Activated T-cell treated with anti-CD3 and anti-CD28 coated beads, Interleukin-2, amount 50 U/mL, for 24 hours (primary cell): Measurements from ENCODE around the gene LYAR.
A peak's percentile ranks its signal among the peaks of the same experiment; 100 is the strongest.
"Not testable (repeated sequence)": the region's sequence is repeated elsewhere in the genome, so short reads cannot be mapped to it uniquely, and the experiment has no call there.

Experiments used
- DNase-seq: peaks from one replicate; pipeline ENCODE4 v3.0.0-alpha.2; 2020
- H3K27ac Mint-ChIP-seq: 2 replicates; pipeline ENCODE4 v1.8.0; 2020; ENCODE audit warnings: mild to moderate bottlenecking, mixed read lengths
- H3K27me3 Mint-ChIP-seq: 2 replicates; pipeline ENCODE4 v1.8.0; 2020; ENCODE audit warnings: mixed read lengths
- H3K36me3 Mint-ChIP-seq: 2 replicates; pipeline ENCODE4 v1.8.0; 2020; ENCODE audit warnings: low read depth, mixed read lengths
- H3K4me1 Mint-ChIP-seq: 2 replicates; pipeline ENCODE4 v1.8.0; 2020; ENCODE audit warnings: low read depth, mixed read lengths
- H3K4me3 Mint-ChIP-seq: 2 replicates; pipeline ENCODE4 v1.8.0; 2020; ENCODE audit warnings: mild to moderate bottlenecking, moderate library complexity, mixed read lengths
- H3K9me3 Mint-ChIP-seq: 2 replicates; pipeline ENCODE4 v1.8.0; 2020; ENCODE audit warnings: mixed read lengths

The LYAR gene

DNA sequence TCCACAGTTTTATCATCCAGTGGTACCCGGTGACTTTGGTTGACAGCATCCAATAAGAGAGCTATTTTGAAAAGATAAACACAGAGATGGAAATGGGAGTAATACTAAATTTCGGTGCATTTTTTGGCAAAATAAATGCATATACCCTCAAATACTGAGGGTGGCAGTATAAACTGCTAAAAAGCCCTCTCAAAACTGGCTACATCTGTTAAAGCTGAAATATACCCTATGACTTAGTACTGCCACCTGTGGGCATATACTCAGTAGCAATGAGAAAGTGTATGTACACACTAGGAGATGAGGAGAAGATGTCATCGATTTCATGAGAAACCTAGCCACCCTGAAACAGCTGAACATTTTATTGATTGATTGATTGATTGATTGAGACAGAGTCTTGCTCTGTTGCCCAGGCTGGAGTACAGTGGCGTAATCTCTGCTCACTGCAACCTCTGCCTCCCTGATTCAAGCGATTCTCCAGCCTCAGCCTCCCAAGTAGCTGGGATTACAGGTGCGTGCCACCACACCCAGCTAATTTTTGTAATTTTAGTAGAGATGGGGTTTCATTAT is 29.7 kb downstream of the LYAR start:
- DNase-seq = no peak
- H3K27ac Mint-ChIP-seq = no peak overlapping the region

DNA sequence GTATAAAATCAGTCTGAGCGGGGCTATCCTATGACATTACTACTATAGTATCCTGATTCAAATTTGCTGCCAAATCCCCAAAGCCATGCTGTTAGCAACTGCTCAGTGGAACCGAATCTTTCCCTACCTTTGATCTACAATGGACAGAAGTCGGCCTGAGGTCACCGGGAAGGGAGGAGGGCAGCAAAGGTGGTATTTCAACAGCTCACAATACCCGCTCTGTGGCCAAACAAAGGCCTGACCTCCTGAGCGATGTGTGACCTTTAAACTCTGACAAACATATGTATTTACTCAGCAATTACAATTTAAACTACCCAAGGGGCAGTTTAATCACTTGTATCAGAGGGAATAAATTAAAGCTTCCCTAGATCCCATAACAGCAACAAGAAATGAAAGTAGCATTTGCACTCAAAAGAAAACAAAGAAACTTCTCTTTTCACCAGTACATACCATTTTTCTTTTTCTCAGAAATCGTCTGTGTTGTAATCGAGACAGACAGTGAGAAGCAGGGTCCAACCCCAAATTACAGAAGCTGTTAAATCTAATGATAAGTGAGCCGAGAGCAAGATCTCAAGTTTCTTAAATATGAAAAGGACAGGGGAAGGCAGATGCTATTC is 30.4 kb downstream of the LYAR start:
- no peaks in the 10 kb centered on the region for H3K9me3 Mint-ChIP-seq
- H3K27me3 Mint-ChIP-seq = no peaks in the 10 kb centered on the region
- H3K36me3 Mint-ChIP-seq = no peaks in the 10 kb centered on the region
- H3K4me1 Mint-ChIP-seq = peaks cover 5% of the 10 kb centered on the region
- no peak overlapping the region for H3K4me3 Mint-ChIP-seq
- no peak overlapping the region for H3K27ac Mint-ChIP-seq
- no peak for DNase-seq

More for the DNA sequence above, 29.7 kb downstream of the LYAR start:
- no peaks in the 10 kb centered on the region for H3K36me3 Mint-ChIP-seq
- peaks cover 6% of the 10 kb centered on the region for H3K4me1 Mint-ChIP-seq
- no peaks in the 10 kb centered on the region for H3K9me3 Mint-ChIP-seq
- H3K4me3 Mint-ChIP-seq = no peak overlapping the region
- no peaks in the 10 kb centered on the region for H3K27me3 Mint-ChIP-seq

DNA sequence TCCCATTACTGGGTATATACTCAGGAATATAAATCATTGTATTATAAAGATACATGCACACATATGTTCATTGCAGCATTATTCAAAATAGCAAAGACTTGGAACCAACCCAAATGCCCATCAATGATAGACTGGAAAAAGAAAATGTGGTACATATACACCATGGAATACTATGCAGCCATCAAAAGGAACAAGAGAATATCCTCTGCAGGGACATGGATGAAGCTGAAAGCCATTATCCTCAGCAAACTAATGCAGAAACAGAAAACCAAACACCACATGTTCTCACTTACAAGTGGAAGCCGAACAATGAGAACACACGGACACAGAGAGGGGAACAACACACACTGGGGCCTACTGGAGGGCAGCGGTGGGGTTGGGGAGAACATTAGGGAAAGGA is 32.2 kb downstream of the LYAR start:
- not testable (repeated sequence) for H3K27me3 Mint-ChIP-seq, H3K9me3 Mint-ChIP-seq, H3K36me3 Mint-ChIP-seq, H3K27ac Mint-ChIP-seq, DNase-seq, H3K4me1 Mint-ChIP-seq, H3K4me3 Mint-ChIP-seq

DNA sequence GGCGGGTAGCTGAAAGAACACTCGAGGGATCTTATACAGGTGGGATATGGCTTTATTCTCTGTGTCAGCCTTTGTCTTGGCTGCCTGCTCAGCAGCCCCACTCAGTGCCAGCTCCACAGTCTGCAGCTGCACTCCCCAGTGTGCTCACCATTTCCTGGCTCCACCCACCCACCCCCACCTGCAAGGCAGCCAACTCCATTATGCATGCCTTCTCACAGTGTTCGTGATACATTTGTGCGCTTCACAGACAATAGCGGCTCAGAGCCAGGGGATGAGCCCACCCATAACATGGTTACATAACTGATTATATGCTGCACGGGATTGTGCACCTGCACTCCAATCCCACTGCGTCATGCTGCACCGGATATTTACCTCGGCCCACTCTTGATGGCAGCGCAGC is 33.2 kb downstream of the LYAR start:
- no peaks in the 10 kb centered on the region for H3K27me3 Mint-ChIP-seq
- peaks cover 8% of the 10 kb centered on the region for H3K4me1 Mint-ChIP-seq
- DNase-seq = no peak
- no peak overlapping the region for H3K27ac Mint-ChIP-seq
- H3K4me3 Mint-ChIP-seq = no peak overlapping the region
- no peaks in the 10 kb centered on the region for H3K9me3 Mint-ChIP-seq
- no peaks in the 10 kb centered on the region for H3K36me3 Mint-ChIP-seq

DNA sequence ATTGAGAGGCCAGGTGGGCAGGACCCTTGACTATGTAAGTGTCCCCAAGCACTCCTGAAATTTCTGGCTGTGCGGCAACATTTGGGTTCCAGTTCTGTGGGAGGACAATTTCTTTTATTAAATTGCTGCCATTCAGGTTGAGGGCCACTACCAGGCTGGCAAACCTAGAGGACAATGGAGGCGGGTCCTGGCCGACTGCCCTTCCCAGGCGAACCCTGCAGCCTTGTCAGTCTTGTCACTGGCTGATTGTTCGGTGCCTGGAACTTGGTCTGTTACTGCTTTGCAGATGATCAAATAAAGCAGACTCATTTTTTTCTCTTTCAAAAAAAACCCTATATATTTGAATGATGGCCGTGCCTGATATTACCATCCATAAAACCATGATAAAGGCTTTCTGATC is 35.3 kb downstream of the LYAR start:
- no peaks in the 10 kb centered on the region for H3K27me3 Mint-ChIP-seq

DNA sequence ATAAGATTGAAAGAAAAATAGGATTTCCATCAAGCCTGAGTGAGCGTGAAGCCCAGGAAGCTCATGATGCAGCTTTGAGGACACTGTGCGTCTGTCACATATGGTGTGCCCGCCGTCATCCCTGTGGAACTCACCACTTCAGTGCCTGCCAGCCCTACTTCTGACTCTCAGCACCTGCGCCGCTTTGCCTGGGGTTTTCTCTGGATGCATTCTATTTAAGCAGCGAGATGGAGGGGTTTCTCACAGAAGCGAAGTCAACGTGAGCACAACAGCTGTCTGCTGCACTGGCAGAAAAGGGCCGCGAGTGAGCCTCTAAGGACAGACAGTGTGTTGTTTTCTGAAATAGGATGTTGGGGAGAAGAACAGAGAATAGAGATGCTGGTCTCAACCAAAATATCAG is 35.8 kb downstream of the LYAR start:
- no peak overlapping the region for H3K27ac Mint-ChIP-seq
- peaks cover 5% of the 10 kb centered on the region for H3K4me1 Mint-ChIP-seq

More for the DNA sequence above, 35.3 kb downstream of the LYAR start:
- H3K27ac Mint-ChIP-seq = no peak overlapping the region
- no peaks in the 10 kb centered on the region for H3K9me3 Mint-ChIP-seq
- H3K4me3 Mint-ChIP-seq = no peak overlapping the region
- H3K36me3 Mint-ChIP-seq = no peaks in the 10 kb centered on the region
- DNase-seq = no peak
- peaks cover 3% of the 10 kb centered on the region for H3K4me1 Mint-ChIP-seq

DNA sequence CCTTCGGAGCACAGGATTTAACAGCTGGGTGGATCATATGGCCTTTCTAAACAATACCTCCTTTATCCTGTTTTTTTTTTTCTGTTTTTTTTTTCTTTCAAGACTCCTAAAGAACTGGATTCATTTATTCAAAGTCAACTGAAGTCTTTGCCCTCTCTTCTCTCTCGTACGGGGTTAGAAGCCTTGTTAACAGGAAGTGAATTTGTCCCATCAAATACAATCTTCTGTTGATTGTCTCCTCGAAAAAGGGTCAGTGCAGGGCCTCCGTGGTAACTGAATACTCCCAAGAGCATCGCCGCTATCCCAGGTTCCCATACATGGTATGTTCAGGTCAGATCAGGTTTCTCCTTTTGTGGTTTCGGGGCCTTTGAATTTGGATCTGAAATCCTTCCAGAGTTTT is 40.1 kb downstream of the LYAR start:
- Mint-ChIP-seq H3K9me3 (no peaks in the 10 kb centered on the region), H3K4me1 (peaks cover 28% of the 10 kb centered on the region), H3K36me3 (peaks cover 29% of the 10 kb centered on the region), H3K27me3 (no peaks in the 10 kb centered on the region), H3K27ac (no peak overlapping the region), H3K4me3 (peak overlapping the region; percentile 35)
- no peak for DNase-seq

More for the DNA sequence above, 35.8 kb downstream of the LYAR start:
- DNase-seq = no peak
- Mint-ChIP-seq H3K27me3 (no peaks in the 10 kb centered on the region), H3K4me3 (no peak overlapping the region), H3K36me3 (no peaks in the 10 kb centered on the region), H3K9me3 (no peaks in the 10 kb centered on the region)

DNA sequence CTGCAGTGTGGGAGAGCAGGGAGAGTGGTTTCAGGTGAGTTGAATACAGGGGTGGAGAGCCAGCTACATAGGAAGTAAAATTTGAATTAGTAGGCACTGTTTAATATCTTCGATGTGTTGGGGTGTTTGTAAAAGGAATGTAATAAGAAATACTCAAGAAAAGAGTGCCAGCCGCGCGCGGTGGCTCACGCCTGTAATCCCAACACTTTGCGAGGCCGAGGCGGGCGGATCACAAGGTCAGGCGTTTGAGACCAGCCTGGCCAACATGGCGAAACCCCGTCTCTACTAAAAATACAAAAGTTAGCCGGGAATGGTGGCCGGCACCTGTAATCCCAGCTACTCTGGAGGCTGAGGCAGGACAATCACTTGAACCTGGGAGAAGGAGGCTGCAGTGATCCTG is 40.6 kb downstream of the LYAR start:
- H3K9me3 Mint-ChIP-seq, H3K27me3 Mint-ChIP-seq, DNase-seq: not testable (repeated sequence)
- H3K27ac Mint-ChIP-seq = peak overlapping the region; percentile 98
- peaks cover 28% of the 10 kb centered on the region for H3K4me1 Mint-ChIP-seq
- peak overlapping the region; percentile 96 for H3K4me3 Mint-ChIP-seq
- H3K36me3 Mint-ChIP-seq = peaks cover 34% of the 10 kb centered on the region

DNA sequence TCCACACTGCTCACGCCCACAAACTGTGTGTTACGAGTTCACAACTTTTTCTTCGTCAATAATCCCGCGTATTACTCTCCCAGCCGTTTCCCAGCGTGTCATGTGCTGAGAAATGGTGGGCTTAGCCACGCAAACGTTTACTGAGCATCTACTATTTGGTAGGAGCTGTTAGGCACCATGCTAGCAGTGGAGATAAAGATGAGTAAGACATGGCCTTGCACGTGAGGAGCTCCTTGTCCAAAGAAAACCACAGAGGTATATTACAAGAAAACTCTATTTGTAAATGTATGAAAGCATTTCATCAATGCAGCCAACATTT is 41.1 kb downstream of the LYAR start:
- Mint-ChIP-seq H3K36me3 (peaks cover 39% of the 10 kb centered on the region), H3K4me1 (peaks cover 28% of the 10 kb centered on the region), H3K27me3 (no peaks in the 10 kb centered on the region), H3K4me3 (peak overlapping the region; percentile 96), H3K9me3 (no peaks in the 10 kb centered on the region), H3K27ac (peak overlapping the region; percentile 98)
- no peak for DNase-seq

DNA sequence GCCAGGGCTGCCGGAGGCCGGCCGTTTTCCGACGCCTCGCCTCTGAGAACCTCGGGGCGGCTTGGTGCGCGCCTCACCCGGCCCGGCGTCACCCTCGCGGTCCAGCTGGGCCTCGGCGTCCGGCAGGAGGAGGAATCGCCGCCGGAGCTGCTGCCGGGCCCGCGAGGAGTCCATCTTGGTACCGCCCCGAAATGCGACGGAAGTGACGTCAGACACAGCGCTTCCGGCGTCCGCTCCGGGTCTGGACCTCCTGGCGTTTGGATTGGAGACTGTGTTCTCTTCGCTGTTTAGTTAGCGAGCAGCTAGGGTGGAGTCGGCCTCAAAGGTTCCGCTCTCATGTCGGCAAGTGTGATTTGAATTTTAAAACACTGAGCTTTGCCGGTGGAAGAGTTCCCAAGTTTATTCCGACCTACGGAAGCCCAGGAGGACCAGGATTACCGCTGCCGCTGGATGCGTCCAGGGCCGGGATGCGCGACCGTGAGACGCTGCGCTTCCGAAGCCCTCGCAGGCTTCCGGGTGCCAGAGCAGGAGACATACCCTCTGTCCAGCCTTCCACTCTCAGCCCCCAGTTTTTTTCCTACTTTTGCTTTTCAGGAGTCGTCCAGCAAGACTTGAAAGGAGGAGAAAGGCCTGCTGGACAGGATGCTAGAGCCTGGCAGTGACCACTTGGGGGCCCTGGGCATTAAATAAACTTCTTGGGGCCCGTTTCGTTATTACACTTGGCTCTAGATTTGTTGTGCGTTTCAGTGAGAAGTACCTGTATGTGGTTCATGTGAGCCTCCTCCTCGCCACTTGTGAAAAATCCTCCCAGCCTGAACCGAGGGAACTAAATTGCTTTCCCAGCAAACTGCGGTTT is 41.7 kb downstream of the LYAR start, which contains the start of gene TMEM128:
TSS of gene TMEM128 (minus strand) at position 195 of the 856 bp plus-strand sequence. CDS start at position 174, 21 bp downstream.
- peak within 1 kb of the TSS; percentile 96 for H3K4me3 Mint-ChIP-seq
- H3K36me3 Mint-ChIP-seq = peaks cover 45% of the 10 kb centered on the region
- peak; percentile 95 for DNase-seq
- H3K9me3 Mint-ChIP-seq = no peaks in the 10 kb centered on the region
- H3K27me3 Mint-ChIP-seq = no peaks in the 10 kb centered on the region
- peaks cover 28% of the 10 kb centered on the region for H3K4me1 Mint-ChIP-seq
- peak within 1 kb of the TSS; percentile 98 for H3K27ac Mint-ChIP-seq

DNA sequence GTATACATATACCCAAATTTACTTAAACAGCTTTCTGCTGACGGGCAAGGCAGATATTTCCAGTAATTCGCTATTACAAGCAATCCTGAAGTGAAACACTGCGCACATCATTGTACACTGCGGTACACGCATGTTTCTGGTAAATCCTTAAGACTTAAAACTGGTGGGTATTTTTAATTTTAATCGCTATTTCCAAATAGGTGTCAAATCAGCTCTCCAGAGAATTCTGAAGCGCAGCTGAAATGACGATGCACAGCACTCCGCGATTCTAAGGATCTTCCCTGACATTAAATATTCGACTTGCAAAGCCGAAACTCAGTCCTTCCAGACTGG is 42.3 kb downstream of the LYAR start:
- Mint-ChIP-seq H3K4me1 (peaks cover 24% of the 10 kb centered on the region), H3K4me3 (peak overlapping the region; percentile 96), H3K36me3 (peaks cover 49% of the 10 kb centered on the region), H3K27ac (peak overlapping the region; percentile 98), H3K27me3 (no peaks in the 10 kb centered on the region), H3K9me3 (no peaks in the 10 kb centered on the region)
- DNase-seq = no peak

DNA sequence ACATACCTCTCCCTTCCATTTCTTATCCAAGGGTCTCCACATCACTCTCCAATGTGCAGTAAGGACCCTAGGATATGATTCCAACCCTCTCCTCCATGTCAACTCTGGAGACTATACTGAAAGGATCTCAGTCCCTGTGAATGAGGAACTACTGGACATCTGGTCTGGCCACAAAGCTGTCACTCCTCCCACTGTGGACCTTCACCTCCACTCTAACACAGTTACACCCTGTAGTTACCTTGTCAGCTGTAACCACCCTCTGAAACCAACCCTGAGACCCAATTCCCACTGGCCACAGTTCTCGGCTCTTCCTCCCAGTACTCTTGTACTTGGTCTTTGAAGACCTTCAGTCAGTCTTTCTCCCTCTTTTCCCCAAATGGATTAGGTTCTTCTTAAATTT is 44.8 kb downstream of the LYAR start:
- Mint-ChIP-seq H3K36me3 (peaks cover 71% of the 10 kb centered on the region), H3K27me3 (no peaks in the 10 kb centered on the region), H3K4me3 (no peak overlapping the region), H3K9me3 (no peaks in the 10 kb centered on the region), H3K27ac (peak overlapping the region; percentile 23), H3K4me1 (peaks cover 25% of the 10 kb centered on the region)
- no peak for DNase-seq

DNA sequence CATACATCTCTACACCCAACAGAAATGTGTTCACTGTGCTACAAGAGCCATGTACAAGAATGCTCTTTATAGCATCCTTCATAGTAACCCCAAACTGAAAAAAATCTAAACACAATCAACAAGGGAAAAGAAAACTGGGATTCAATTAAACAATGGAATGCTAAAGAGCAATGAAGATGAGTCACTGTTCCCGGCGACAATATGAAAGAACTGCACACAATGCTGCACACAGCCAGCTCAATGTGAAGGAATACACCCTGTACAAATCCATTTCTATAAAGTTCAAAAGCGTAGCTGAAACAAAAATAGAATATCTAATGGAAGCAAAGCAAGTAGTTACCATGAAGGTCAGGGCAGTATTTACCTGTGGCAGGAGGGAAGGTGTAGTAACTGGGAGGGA is 50.4 kb downstream of the LYAR start:
- peaks cover 90% of the 10 kb centered on the region for H3K36me3 Mint-ChIP-seq
- H3K27ac Mint-ChIP-seq, DNase-seq, H3K4me3 Mint-ChIP-seq, H3K27me3 Mint-ChIP-seq, H3K9me3 Mint-ChIP-seq, H3K4me1 Mint-ChIP-seq: not testable (repeated sequence)

DNA sequence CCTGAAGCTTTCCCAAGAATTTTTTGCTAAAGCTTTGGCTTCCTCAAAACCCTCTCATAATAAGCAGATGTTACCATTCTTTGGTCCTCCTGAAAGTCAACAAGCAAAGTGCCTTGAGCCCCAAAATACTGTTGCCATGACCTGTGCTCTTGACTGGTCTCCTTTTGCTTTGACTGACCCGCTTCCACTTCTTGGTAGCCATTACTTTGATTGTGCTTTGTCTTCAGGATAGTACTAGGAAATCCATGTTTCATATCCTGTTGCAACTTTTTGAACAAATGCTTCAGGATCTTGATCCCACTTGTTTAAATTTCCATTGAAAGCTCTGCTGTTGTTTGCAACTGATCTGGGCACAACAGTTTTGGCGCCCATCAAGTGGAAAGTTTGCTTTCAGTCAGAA is 56.3 kb downstream of the LYAR start:
- H3K36me3 Mint-ChIP-seq = peaks cover 44% of the 10 kb centered on the region
- DNase-seq = no peak
- H3K27me3 Mint-ChIP-seq = peaks cover 19% of the 10 kb centered on the region
- no peaks in the 10 kb centered on the region for H3K4me1 Mint-ChIP-seq
- peaks cover 10% of the 10 kb centered on the region for H3K9me3 Mint-ChIP-seq
- H3K27ac Mint-ChIP-seq = no peak overlapping the region
- no peak overlapping the region for H3K4me3 Mint-ChIP-seq

DNA sequence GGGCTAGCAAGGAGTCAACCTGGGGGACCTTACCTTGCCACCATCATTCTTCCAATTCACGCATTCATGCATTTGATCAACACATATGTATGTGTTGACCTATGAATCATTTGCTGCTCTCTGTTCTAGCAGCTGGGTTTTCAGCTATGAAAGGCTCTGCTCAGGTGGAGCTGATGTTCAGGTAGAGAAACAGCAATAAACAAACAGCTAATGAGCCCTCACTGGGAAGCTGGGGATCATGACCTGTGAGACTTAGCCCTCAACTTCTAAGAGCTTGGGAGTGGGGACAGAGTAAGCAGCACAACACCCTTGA is 61.6 kb downstream of the LYAR start:
- H3K9me3 Mint-ChIP-seq = peaks cover 2% of the 10 kb centered on the region
- H3K27ac Mint-ChIP-seq = no peak overlapping the region
- no peak overlapping the region for H3K4me3 Mint-ChIP-seq
- peaks cover 67% of the 10 kb centered on the region for H3K27me3 Mint-ChIP-seq
- H3K36me3 Mint-ChIP-seq = peaks cover 2% of the 10 kb centered on the region
- no peak for DNase-seq
- H3K4me1 Mint-ChIP-seq = peaks cover 9% of the 10 kb centered on the region
